ENCODE data around the gene CPT1C. TPM values are rescaled to one million over a fixed set of nuclear protein-coding genes. Genes with fewer than 3 reads are reported as not detected.

Gene CPT1C
- total RNA-seq, 1 donor, result 39.4 TPM

- no peak for DNase-seq (ENCODE audit: low read depth)
- TF ChIP-seq CTCF (IDR thresholded peaks at IDR 0.05; ENCODE audit: insufficient read depth, low read length), result no peak
- peak overlapping the region; percentile 74 for H3K4me3 ChIP-seq (ENCODE audit: low read depth, low read length)
Measured at GRCh38 chr19:49692147-49692506, 1.2 kb downstream of the CPT1C start.

GRCh38 chr19:49696115-49696514, 5.2 kb downstream of the CPT1C start:
- DNase-seq (ENCODE audit: low read depth), result no peak
- no peak overlapping the region for H3K4me3 ChIP-seq (ENCODE audit: low read depth, low read length)
- TF ChIP-seq CTCF (IDR thresholded peaks at IDR 0.05; ENCODE audit: insufficient read depth, low read length), result no peak

GRCh38 chr19:49696865-49697264, 5.9 kb downstream of the CPT1C start:
- TF ChIP-seq CTCF (IDR thresholded peaks at IDR 0.05; ENCODE audit: insufficient read depth, low read length), result no peak
- H3K4me3 ChIP-seq (ENCODE audit: low read depth, low read length), result no peak overlapping the region
- DNase-seq (ENCODE audit: low read depth), result no peak

GRCh38 chr19:49699364-49699763, 8.4 kb downstream of the CPT1C start:
- TF ChIP-seq CTCF (IDR thresholded peaks at IDR 0.05; ENCODE audit: insufficient read depth, low read length), result no peak
- no peak overlapping the region for H3K4me3 ChIP-seq (ENCODE audit: low read depth, low read length)
- DNase-seq (ENCODE audit: low read depth), result no peak

GRCh38 chr19:49700563-49700962, 9.6 kb downstream of the CPT1C start:
- no peak for TF ChIP-seq CTCF (IDR thresholded peaks at IDR 0.05; ENCODE audit: insufficient read depth, low read length)
- DNase-seq (ENCODE audit: low read depth), result no peak
- H3K4me3 ChIP-seq (ENCODE audit: low read depth, low read length), result no peak overlapping the region

GRCh38 chr19:49701271-49701786, 10.4 kb downstream of the CPT1C start:
- no peak overlapping the region for H3K4me3 ChIP-seq (ENCODE audit: low read depth, low read length)
- TF ChIP-seq CTCF (IDR thresholded peaks at IDR 0.05; ENCODE audit: insufficient read depth, low read length), result no peak
- no peak for DNase-seq (ENCODE audit: low read depth)
